Measurements from ENCODE around the gene HELZ. TPM values are rescaled to one million over a fixed set of nuclear protein-coding genes. Genes with fewer than 3 reads are reported as not detected.

The HELZ gene
- total RNA-seq, 1 experiment from 2014 or later = 40.5 TPM

- TF ChIP-seq REST (IDR thresholded peaks at IDR 0.05; ENCODE audit: low read depth) (no peak), SP1 (IDR thresholded peaks at IDR 0.05; ENCODE audit: low read depth) (no peak), POLR2AphosphoS5 (IDR thresholded peaks at IDR 0.05; ENCODE audit: low read depth, low read length) (no peak), ATF3 (IDR thresholded peaks at IDR 0.05) (no peak)
Measured at GRCh38 chr17:67227488-67227887, 17.5 kb downstream of the HELZ start (continued).

GRCh38 chr17:67225316-67225715 lies 19.7 kb downstream of the HELZ start:
- no peak overlapping the region for H3K27ac ChIP-seq (ENCODE audit: low read depth, low read length)
- no peak overlapping the region for H3K4me3 ChIP-seq (replicated peaks in 1 of 2; ENCODE audit: low read depth in 1 of 2, low read length in 2 of 2)
- no peaks in the 10 kb centered on the region for H3K9me3 ChIP-seq (ENCODE audit: control insufficient read depth in 1 of 2, insufficient read depth in 1 of 2, low read depth in 1 of 2, low read length in 2 of 2)
- peaks cover 63% of the 10 kb centered on the region for H3K79me2 ChIP-seq (ENCODE audit: insufficient read depth, low read length)
- H3K9ac ChIP-seq (ENCODE audit: low read length) = no peak overlapping the region
- peaks cover 8% of the 10 kb centered on the region for H4K20me1 ChIP-seq (ENCODE audit: insufficient read depth)
- ChIA-PET RAD21 (ENCODE audit: low non-redundant PET in 1 of 2, low total read pairs in 2 of 2, uncharacterized antibody in 2 of 2, unreplicated experiment in 2 of 2) (no interaction called here), CTCF (no interaction called here), POLR2A (no interaction called here)
- TF ChIP-seq POLR2AphosphoS5 (IDR thresholded peaks at IDR 0.05; ENCODE audit: low read depth, low read length) = no peak
- no peak for TF ChIP-seq JUND (IDR thresholded peaks at IDR 0.05)
- no peak for TF ChIP-seq REST (IDR thresholded peaks at IDR 0.05; ENCODE audit: low read depth)
- no peak for TF ChIP-seq ZBTB33 (IDR thresholded peaks at IDR 0.05; ENCODE audit: extremely low read depth, insufficient replicate concordance, low read length)
- ATAC-seq = no peak
- DNase-seq (ENCODE audit: low read depth, low spot score) = no peak
- no peak overlapping the region for H2AFZ ChIP-seq (ENCODE audit: low read depth, low read length, poor library complexity, severe bottlenecking)
- no peaks in the 10 kb centered on the region for H3K27me3 ChIP-seq (ENCODE audit: insufficient read depth, low read length)
- BruUV-seq (replicated peaks) = no TSS peak
- H3K4me2 ChIP-seq (ENCODE audit: low read length) = no peak overlapping the region
- H3K36me3 ChIP-seq (ENCODE audit: control insufficient read depth in 1 of 2, insufficient read depth in 2 of 2, low read length in 2 of 2) = no peaks in the 10 kb centered on the region
- peaks cover 0 to 16% of the 10 kb centered on the region in 2 experiments; a peak in 2 of 4 replicates for H3K4me1 ChIP-seq (ENCODE audit: control insufficient read depth in 1 of 2, insufficient read depth in 2 of 2, low read length in 2 of 2)
- H3K9me2 ChIP-seq (ENCODE audit: insufficient read depth) = no peaks in the 10 kb centered on the region
- intact Hi-C loops (cut with micrococcal nuclease) = no loop called here
